SIG-M5 treated with dmso at 0.1 percent for 504 hours (cell line): ENCODE measurements around the gene MED17.
A peak's percentile ranks its signal among the peaks of the same experiment; 100 is the strongest.
"Not testable (repeated sequence)": the region's sequence is repeated elsewhere in the genome, so short reads cannot be mapped to it uniquely, and the experiment has no call there.

ENCODE experiments used
- DNase-seq: peaks from one replicate; lab custom pipeline; 2025; ENCODE audit not compliant: unreplicated experiment; lab: John Stamatoyannopoulos, UW

MED17 gene

GRCh38 chr11:93757924-93758865, 25.9 kb upstream of the MED17 start:
- no peak for DNase-seq

DNA sequence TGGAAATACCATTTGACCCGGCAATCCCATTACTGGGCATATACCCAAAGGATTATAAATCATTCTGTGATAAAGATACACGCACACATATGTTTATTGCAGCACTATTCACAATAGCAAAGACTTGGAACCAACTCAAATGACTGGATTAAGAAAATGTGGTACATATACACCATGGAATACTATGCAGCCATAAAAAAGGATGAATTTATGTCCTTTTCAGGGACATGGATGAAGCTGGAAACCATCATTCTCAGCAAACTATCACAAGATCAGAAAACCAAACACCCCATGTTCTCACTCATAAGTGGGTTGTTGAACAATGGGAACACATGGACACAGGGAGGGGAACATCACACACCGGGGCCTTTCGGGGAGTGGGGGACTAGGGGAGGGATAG, 25.0 kb upstream of the MED17 start:
- not testable (repeated sequence) for DNase-seq

DNA sequence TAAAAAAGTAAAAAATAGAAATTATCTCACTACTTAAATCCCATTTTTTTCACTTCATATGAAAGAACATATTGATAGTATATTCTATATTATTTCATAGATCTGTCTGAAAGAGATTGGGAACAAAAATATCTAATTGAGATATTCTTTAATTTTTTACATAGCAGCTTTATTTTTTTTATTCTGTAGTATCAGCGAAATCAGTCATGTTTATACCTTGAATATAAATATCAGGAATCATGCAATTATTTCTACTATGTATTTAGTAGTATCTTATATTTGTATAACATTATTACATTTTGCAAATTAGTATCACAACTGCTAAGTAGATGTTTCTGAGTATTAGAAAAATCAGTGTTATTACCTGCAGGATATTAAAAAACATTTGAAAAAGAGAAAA, 22.2 kb upstream of the MED17 start:
- no peak for DNase-seq

DNA sequence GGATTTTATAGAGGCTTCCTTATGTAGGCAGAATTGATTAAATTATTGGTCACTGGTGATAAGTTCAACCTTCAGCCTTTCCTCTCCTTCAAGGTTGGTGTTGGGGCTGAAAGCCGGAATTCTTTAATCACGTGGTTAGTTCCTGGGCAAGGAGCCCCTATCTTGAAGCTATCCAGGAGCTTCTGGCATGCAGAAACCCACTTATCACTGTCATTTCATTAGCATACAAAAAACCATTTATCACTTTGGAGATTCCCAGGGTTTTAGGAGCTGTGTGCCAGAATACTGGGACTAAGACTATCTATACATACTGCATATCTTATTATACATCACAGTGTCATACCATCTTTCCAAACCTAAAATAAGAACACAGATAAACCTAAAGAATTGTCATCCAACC, 18.5 kb upstream of the MED17 start:
- DNase-seq, result no peak

DNA sequence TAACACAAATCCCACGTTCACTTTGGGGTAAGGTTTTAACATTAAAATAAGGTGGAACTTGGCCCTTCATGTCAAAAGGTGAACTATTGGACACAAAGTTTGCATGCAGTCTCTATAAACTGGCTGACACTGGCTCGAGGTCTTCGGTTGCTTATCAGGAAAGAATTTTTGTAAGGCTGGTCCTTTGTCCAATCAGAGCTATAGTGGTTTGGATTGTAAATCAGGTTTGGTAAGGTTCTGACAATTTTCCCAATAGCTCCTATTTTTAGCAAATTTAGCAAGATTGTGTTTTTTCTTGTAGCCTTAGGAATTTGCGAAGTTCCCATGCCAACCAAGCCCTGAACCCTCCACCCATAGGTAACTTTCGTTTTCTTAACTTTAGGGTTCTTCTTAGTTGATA, 17.6 kb upstream of the MED17 start:
- no peak for DNase-seq

DNA sequence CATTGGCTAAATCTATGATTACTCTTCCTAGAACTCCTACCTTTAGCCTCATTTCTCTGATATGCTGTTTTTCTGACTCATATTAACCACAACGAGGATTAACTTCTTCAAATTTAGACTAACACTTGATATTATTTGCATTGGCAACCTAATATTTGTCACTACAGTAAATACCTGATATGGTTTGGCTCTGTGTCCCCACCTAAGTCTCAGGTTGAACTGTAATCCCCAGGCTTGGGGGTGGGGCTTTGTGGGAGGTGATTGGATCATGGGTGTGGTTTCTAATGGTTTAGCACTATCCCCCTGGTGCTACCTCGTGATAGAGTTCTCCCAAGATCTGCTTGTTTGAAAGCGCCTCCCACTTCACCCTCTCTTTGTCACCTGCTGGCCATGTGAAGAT, 17.1 kb upstream of the MED17 start:
- DNase-seq, result no peak

DNA sequence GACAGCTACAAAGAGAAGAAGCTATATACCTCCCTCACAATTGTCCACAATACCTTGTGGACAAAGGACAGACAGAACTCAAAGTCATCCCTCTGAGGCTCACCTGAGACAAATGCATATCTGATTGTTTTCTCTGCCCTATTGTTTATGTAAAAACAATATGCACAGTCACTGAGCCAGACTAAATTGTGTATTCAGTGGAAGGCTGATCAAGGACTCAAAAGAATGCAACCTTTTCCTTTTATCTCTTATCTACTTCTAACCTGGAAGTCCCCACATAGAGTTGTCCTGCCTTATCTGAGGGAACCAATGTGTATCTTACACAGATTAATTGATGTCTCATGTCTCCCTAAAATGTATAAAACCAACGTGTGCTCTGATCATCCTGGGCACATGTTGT, 13.9 kb upstream of the MED17 start:
- DNase-seq, result no peak

DNA sequence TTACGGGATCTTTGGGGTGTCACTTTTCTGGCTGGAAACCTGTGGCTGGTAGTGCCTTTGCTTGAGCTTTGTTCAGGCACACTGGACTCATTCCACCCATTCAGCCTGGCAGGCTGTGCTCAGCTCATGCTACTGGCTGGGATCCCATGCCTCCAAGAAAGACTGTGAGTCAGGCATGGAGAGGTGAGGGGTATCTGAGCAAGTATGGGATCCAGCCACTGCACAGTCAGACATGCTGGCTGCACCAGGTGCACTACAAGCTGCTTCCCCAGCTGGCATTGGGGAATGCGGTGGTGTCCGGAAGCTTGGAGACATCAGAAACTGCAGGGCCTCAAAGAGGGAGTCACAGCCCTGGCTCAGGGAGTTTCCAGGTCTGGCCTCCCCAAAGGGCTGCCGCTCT, 12.0 kb upstream of the MED17 start:
- DNase-seq, result no peak

DNA sequence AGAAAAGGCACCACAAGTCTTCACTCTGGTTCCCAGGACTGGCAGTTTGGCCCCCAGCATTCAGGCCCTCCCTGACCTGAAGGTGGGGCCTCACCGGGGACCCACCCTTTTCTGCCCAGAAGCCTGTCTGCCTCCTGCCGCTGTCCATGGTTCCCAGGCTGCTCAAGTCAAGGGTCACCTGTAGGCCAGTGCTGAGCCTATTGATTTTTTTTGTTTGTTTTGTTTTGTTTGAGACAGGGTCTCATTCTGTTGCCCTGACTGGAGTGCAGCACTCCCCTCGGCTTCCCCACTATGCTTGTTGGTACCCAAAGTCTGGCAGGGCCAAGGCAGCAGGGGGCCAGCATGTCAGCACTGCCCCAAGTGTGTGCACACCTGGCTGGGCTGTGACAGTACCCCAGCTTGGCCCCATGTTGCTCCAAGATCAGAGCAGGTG, 11.0 kb upstream of the MED17 start:
- DNase-seq, result no peak

GRCh38 chr11:93773601-93774200, 10.4 kb upstream of the MED17 start:
- no peak for DNase-seq

- DNase-seq, result not testable (repeated sequence)
Measured at GRCh38 chr11:93774560-93774959, 9.5 kb upstream of the MED17 start.

DNA sequence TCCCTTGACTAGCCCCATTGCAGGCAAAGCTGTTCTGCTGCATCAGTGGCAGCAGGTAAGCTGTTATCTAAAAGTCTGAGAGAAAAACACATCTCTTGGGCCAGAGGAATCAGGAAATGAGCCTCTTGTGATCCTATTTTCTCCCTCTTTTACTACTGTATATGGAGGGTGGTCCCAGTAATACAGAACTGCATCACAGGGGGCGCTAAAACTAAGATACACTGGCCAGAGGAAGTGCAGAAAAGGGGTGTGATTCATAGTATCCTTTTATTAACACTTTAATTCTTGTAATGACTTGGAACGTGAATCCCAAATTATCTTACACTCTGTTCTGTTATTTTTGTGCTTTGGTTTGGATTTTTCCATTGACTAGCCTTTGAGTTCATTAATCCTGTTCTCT, 8.8 kb upstream of the MED17 start:
- peak; percentile 33 for DNase-seq

GRCh38 chr11:93783362-93783761, 720 bp upstream of the MED17 start:
- no peak for DNase-seq

DNA sequence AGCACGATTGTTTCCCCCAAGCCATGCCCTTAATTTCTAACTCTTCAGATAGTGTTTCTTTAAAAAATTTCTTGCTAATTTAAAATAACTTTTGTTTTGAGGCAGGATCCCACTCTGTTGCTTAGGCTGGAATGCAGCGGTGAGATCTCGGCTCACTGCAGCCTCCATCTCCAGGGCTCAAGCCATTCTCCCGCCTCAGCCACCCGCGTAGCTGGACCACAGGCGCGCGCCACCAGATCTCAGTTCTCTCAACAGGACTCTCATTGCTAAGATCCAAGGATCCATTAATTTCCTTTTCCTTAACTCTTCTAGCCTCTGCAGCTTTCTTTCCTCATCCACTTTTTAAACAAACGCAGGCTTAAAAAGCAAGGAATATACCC, 327 bp upstream of the MED17 start:
- no peak for DNase-seq

DNA sequence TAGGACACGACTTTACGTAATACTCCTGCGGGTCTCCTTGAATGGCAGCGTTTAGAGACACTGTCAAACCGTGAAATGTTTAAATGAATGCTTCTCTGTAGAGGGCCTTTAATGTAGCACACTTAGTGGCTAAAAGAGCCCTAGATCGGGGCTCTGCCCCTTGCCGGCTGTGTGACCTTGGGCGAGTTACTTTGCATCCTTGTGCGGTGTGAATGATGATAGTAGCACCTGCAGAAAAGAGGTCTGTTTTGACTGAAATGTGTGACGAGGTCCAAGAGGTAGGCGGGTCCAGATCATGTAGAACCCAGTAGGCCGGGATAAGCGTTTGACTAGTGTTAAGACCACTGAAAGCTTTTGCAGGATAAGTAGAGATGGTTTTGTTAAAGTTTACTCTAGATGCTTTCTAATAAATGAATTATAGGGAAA, 866 bp downstream of the MED17 start:
- no peak for DNase-seq

- DNase-seq, result no peak
Measured at GRCh38 chr11:93791493-93791892, 7.4 kb downstream of the MED17 start.

- no peak for DNase-seq
Measured at GRCh38 chr11:93796441-93797231, 12.6 kb downstream of the MED17 start.

DNA sequence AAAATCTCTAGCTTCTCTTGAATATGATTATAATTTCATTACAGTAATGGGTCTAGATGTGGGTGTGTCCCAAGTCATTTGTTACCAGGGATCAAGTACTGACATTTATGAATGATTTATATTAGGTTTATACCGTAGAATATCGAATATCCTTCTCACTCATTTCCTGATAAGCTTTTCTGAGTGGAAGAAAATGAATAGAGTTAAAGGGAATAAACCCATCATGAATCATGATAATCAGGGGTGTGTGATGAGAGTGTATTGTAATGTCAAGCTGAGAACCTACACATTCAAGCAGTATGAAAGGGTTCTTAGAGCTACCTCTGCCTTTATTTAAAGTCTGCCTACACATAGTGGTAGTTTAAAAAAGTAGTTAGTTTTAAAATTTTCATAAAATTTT, 17.3 kb downstream of the MED17 start:
- no peak for DNase-seq

DNA sequence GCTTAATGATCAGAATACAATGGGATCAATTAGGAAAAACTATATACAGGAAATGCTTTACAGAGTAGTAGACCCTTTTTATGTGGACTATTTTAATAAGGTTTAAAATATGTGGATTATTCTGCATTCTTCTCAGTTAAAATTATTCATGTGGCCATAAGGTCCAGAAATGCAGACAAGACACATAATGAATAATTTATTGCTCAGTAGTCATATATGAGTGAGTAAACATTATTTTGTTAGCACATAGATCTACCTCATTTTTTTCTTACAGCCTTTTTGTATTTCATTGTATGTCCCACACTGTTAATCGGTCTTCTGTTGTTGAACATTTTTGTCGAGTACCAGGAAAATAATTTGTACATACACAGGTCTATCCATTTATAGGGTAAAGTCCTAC, 20.8 kb downstream of the MED17 start:
- no peak for DNase-seq

DNA sequence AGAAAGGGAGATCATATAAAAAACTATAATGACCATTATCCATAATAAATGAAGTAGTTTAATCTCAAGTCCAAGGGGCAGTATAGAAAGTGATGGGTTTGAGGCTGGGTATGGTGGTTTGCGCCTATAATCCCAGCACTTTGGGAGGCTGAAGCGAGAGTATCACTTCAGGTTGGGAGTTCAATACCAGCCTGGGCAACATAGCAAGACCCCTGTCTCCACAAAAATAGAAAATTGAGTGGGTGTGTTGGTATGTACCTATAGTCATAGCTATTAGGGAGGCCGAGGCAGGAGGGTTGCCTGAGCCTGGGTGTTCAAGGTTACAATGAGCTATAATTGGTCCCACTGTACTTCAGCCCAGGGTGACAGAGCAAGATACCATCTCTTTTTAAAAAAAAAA, 23.9 kb downstream of the MED17 start:
- no peak for DNase-seq

- DNase-seq, result no peak
Measured at GRCh38 chr11:93813974-93814373, 29.9 kb downstream of the MED17 start.
